Liver (tissue), 9 donors: ENCODE results near the gene ATP10B. TPM values are rescaled to one million over a fixed set of nuclear protein-coding genes. Genes with fewer than 3 reads are reported as not detected.

Experiments used
- DNase-seq: peaks from one replicate; pipeline ENCODE4 v3.0.0-alpha.2; 2017; ENCODE audit warnings: low spot score
- H3K27ac ChIP-seq, 2 donors: one replicate each; pipeline ENCODE4 v1.7.0; 2013; ENCODE audit warnings: inconsistent platforms in 2 of 2, low read length in 2 of 2, control low read depth in 1 of 2, low read depth in 1 of 2, mild to moderate bottlenecking in 1 of 2
- H3K27me3 ChIP-seq, 4 donors: one replicate each; pipeline versions ENCODE4 v1.6.1 to v1.7.0; 2013; ENCODE audit warnings: low read length in 3 of 4, inconsistent platforms in 1 of 4, mild to moderate bottlenecking in 1 of 4, moderate library complexity in 1 of 4; ENCODE audit not compliant: control insufficient read depth in 4 of 4, insufficient read depth in 4 of 4
- H3K36me3 ChIP-seq, 4 donors: one replicate each; pipeline versions ENCODE4 v1.6.1 to v1.7.0; 2013; ENCODE audit warnings: low read length in 3 of 4, mild to moderate bottlenecking in 3 of 4, low read depth in 1 of 4, moderate library complexity in 1 of 4; ENCODE audit not compliant: control insufficient read depth in 4 of 4, insufficient read depth in 3 of 4
- H3K4me1 ChIP-seq, 4 donors: one replicate each; pipeline versions ENCODE4 v1.6.1 to v1.7.0; 2013; ENCODE audit warnings: low read length in 3 of 4, mild to moderate bottlenecking in 3 of 4, moderate library complexity in 1 of 4; ENCODE audit not compliant: control insufficient read depth in 4 of 4, insufficient read depth in 4 of 4
- H3K4me3 ChIP-seq, 3 donors: one replicate each; pipeline versions ENCODE4 v1.6.1 to v1.7.0; 2013; ENCODE audit warnings: low read length in 3 of 3, control low read depth in 1 of 3, low read depth in 1 of 3, mild to moderate bottlenecking in 1 of 3
- H3K9ac ChIP-seq, 2 donors: one replicate each; pipeline ENCODE4 v1.7.0; 2013; ENCODE audit warnings: low read length in 2 of 2, mild to moderate bottlenecking in 2 of 2, moderate library complexity in 2 of 2, control low read depth in 1 of 2, low read depth in 1 of 2
- H3K9me3 ChIP-seq, 4 donors: one replicate each; pipeline versions ENCODE4 v1.6.1 to v1.7.0; 2013; ENCODE audit warnings: low read length in 3 of 4; ENCODE audit not compliant: control insufficient read depth in 4 of 4
- GABPA ChIP-seq, 2 donors: IDR thresholded peaks in 1 of 2; conservative IDR thresholded peaks in 1 of 2; 2 replicates each; pipeline ENCODE4 v1.6.1; 2016; ENCODE audit warnings: antibody characterized with exemption in 2 of 2, mild to moderate bottlenecking in 1 of 2, moderate library complexity in 1 of 2
- HNF4A ChIP-seq, 2 donors: conservative IDR thresholded peaks; 2 replicates each; pipeline ENCODE4 v1.6.1; 2016; ENCODE audit warnings: antibody characterized with exemption in 2 of 2, mild to moderate bottlenecking in 2 of 2
- RAD21 ChIP-seq, 2 donors: IDR thresholded peaks; 2 replicates each; pipeline ENCODE4 v1.6.1; 2016; ENCODE audit warnings: antibody characterized with exemption in 2 of 2, mild to moderate bottlenecking in 2 of 2
- RXRA ChIP-seq, 2 donors: IDR thresholded peaks; 2 replicates each; pipeline ENCODE4 v1.6.1; 2017 to 2018; ENCODE audit warnings: antibody characterized with exemption in 2 of 2, mild to moderate bottlenecking in 1 of 2
- SP1 ChIP-seq: IDR thresholded peaks from 2 replicates; pipeline ENCODE4 v1.6.1; 2018; ENCODE audit warnings: antibody characterized with exemption, mild to moderate bottlenecking
- YY1 ChIP-seq: IDR thresholded peaks from 2 replicates; pipeline ENCODE4 v1.6.1; 2016; ENCODE audit warnings: antibody characterized with exemption, mild to moderate bottlenecking
- WGBS: extraction: QIAGEN DNeasy Blood & Tissue Kit; methylation state at CpG from one replicate; pipeline ENCODE4 v1.1.7; 2013; 5-methylcytosine and 5-hydroxymethylcytosine counted together
- polyA plus RNA-seq, 2 donors: library from polyadenylated mRNA; stranded (reverse) in 1 of 2; unstranded in 1 of 2; fragments of 200-250 nt in 1 of 2; fragments of >200 nt in 1 of 2; fragmentation: Nextera tagmentation in 1 of 2; extraction: Ambion mirVana in 1 of 2; gene quantifications; one replicate each; pipeline versions ENCODE4 v1.2.1 to v1.2.3, GENCODE V29; 2013 to 2015
- total RNA-seq, 2 donors: library from RNA; depleted of rRNA; stranded (reverse); fragments of >200 nt; gene quantifications; one replicate each; pipeline ENCODE4 v1.2.3, GENCODE V29; 2014
- TF ChIP-seq, protein P1 (sequence below): fragments of 150-350 bp; IDR thresholded peaks from 2 replicates; pipeline ENCODE4 v1.5.1; 2017; ENCODE audit warnings: improper control_type of control experiment, low read depth, low read length; ENCODE audit not compliant: missing input control
- TF ChIP-seq, protein P2 (sequence below): IDR thresholded peaks from 2 replicates; pipeline ENCODE4 v1.6.1; 2016; ENCODE audit warnings: antibody characterized with exemption, mild to moderate bottlenecking
- TF ChIP-seq, protein P3 (sequence below): IDR thresholded peaks from 2 replicates; pipeline ENCODE4 v1.6.1; 2016; ENCODE audit warnings: antibody characterized with exemption
- TF ChIP-seq, protein P4 (sequence below): IDR thresholded peaks from 2 replicates; pipeline ENCODE4 v1.6.1; 2016; ENCODE audit warnings: antibody characterized with exemption
- donor health status: healthy.
- donor health status: healthy.
- donor health status: healthy.
- donor health status: healthy.
- donor health status: healthy.

The ATP10B gene
- total and polyA plus RNA-seq, 4 donors: 0.05 to 0.67 (median 0.05) TPM; not detected in 1

DNA sequence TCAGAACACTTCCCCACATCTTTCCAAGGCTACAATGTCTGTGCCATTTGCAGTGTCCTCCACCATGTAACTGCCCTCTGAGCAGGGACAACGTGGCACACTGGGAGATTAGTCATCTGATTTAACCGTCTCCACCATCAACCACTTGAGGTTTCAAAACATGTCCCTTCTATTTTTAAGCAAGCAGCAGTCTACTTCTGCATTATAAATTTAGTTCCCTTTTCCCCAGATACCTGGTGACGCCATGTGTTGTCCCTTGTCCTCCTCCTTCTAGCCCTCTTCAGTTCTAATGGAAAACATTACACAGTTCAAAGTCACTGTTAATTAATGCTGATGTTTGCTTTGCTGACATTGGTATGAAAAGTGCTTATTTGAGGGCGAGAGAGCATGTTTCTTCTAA is 52.8 kb downstream of the ATP10B start (continued):
- TF ChIP-seq HNF4A (conservative IDR thresholded peaks at IDR 0.05) (no peak), YY1 (no peak), RXRA (IDR thresholded peaks at IDR 0.05) (no peak)
- TF ChIP-seq, protein P1, sequence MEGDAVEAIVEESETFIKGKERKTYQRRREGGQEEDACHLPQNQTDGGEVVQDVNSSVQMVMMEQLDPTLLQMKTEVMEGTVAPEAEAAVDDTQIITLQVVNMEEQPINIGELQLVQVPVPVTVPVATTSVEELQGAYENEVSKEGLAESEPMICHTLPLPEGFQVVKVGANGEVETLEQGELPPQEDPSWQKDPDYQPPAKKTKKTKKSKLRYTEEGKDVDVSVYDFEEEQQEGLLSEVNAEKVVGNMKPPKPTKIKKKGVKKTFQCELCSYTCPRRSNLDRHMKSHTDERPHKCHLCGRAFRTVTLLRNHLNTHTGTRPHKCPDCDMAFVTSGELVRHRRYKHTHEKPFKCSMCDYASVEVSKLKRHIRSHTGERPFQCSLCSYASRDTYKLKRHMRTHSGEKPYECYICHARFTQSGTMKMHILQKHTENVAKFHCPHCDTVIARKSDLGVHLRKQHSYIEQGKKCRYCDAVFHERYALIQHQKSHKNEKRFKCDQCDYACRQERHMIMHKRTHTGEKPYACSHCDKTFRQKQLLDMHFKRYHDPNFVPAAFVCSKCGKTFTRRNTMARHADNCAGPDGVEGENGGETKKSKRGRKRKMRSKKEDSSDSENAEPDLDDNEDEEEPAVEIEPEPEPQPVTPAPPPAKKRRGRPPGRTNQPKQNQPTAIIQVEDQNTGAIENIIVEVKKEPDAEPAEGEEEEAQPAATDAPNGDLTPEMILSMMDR: no peak

DNA sequence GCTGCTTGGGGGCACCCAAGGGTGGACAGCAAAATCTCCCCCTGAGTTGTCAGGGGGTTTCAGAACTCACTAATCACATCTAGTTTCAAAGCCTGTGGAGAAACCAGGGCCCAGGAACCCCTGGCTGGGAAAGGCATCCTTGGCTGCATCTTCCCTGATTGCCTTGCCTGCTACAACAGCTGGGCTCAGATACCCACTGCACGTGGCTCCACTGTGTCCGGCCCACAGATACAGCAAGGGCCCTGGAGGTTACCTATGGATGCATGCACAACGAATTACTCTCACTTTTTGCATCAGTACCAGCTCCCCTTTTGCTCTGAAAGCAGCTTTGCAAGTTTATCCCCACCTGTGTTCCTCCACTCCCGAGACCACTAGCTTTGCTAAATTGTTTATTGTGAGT is 55.0 kb downstream of the ATP10B start:
- Histone ChIP-seq H3K27ac (no peak overlapping the region), H3K4me3 (no peak overlapping the region), H3K4me1 (no peaks in the 10 kb centered on the region), H3K27me3 (no peaks in the 10 kb centered on the region), H3K36me3 (no peaks in the 10 kb centered on the region), H3K9ac (no peak overlapping the region), H3K9me3 (no peaks in the 10 kb centered on the region)
- no peak for DNase-seq
- WGBS: 68% methylated on average over 4 of the region's 4 CpGs
- TF ChIP-seq SP1: no peak
- TF ChIP-seq RAD21 (IDR thresholded peaks at IDR 0.05): no peak

DNA sequence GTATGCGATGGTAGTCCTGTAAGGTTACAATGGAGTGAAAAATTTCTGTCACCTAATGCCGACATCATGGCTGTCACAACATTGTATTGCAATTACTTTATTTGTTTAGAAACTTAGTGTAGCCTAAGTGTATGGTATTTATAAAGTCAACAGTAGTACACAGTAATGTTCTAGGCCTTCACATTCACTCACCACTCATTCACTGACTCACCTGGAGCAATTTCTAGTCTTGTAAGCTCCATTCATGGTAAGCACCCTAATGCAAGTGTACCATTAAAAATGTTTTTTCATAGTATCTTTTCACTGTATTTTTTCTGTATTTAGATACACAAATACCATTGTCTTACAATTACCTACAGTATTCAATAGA is 58.5 kb downstream of the ATP10B start:
- Histone ChIP-seq H3K9me3 (no peaks in the 10 kb centered on the region), H3K36me3 (no peaks in the 10 kb centered on the region), H3K27me3 (no peaks in the 10 kb centered on the region), H3K27ac (no peak overlapping the region), H3K9ac (no peak overlapping the region), H3K4me1 (no peaks in the 10 kb centered on the region), H3K4me3 (no peak overlapping the region)
- DNase-seq: no peak
- 92% methylated on average over 2 of the region's 2 CpGs for WGBS
- no peak for TF ChIP-seq RXRA (IDR thresholded peaks at IDR 0.05)
- TF ChIP-seq, protein P2, sequence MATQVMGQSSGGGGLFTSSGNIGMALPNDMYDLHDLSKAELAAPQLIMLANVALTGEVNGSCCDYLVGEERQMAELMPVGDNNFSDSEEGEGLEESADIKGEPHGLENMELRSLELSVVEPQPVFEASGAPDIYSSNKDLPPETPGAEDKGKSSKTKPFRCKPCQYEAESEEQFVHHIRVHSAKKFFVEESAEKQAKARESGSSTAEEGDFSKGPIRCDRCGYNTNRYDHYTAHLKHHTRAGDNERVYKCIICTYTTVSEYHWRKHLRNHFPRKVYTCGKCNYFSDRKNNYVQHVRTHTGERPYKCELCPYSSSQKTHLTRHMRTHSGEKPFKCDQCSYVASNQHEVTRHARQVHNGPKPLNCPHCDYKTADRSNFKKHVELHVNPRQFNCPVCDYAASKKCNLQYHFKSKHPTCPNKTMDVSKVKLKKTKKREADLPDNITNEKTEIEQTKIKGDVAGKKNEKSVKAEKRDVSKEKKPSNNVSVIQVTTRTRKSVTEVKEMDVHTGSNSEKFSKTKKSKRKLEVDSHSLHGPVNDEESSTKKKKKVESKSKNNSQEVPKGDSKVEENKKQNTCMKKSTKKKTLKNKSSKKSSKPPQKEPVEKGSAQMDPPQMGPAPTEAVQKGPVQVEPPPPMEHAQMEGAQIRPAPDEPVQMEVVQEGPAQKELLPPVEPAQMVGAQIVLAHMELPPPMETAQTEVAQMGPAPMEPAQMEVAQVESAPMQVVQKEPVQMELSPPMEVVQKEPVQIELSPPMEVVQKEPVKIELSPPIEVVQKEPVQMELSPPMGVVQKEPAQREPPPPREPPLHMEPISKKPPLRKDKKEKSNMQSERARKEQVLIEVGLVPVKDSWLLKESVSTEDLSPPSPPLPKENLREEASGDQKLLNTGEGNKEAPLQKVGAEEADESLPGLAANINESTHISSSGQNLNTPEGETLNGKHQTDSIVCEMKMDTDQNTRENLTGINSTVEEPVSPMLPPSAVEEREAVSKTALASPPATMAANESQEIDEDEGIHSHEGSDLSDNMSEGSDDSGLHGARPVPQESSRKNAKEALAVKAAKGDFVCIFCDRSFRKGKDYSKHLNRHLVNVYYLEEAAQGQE: no peak
- TF ChIP-seq GABPA (IDR thresholded peaks at IDR 0.05 in 1 of 2, conservative IDR thresholded peaks at IDR 0.05 in 1 of 2): no peak
- TF ChIP-seq, protein P3, sequence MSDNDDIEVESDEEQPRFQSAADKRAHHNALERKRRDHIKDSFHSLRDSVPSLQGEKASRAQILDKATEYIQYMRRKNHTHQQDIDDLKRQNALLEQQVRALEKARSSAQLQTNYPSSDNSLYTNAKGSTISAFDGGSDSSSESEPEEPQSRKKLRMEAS: no peak
- TF ChIP-seq, protein P4, sequence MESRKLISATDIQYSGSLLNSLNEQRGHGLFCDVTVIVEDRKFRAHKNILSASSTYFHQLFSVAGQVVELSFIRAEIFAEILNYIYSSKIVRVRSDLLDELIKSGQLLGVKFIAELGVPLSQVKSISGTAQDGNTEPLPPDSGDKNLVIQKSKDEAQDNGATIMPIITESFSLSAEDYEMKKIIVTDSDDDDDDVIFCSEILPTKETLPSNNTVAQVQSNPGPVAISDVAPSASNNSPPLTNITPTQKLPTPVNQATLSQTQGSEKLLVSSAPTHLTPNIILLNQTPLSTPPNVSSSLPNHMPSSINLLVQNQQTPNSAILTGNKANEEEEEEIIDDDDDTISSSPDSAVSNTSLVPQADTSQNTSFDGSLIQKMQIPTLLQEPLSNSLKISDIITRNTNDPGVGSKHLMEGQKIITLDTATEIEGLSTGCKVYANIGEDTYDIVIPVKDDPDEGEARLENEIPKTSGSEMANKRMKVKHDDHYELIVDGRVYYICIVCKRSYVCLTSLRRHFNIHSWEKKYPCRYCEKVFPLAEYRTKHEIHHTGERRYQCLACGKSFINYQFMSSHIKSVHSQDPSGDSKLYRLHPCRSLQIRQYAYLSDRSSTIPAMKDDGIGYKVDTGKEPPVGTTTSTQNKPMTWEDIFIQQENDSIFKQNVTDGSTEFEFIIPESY: no peak
